C4-2B (cell line): ENCODE data around the gene ZNF71.

Source experiments
- H3K27ac ChIP-seq: fragments of 450-650 bp; 2 replicates; pipeline ENCODE4 v1.5.1; 2017
- ZFX ChIP-seq: fragments of 450-650 bp; IDR thresholded peaks from 2 replicates; pipeline ENCODE4 v1.6.1; 2017
- TF ChIP-seq, protein P1 (sequence below): fragments of 450-650 bp; conservative IDR thresholded peaks from 2 replicates; pipeline ENCODE4 v1.5.1; 2017; ENCODE audit warnings: mild to moderate bottlenecking

ZNF71 gene

DNA sequence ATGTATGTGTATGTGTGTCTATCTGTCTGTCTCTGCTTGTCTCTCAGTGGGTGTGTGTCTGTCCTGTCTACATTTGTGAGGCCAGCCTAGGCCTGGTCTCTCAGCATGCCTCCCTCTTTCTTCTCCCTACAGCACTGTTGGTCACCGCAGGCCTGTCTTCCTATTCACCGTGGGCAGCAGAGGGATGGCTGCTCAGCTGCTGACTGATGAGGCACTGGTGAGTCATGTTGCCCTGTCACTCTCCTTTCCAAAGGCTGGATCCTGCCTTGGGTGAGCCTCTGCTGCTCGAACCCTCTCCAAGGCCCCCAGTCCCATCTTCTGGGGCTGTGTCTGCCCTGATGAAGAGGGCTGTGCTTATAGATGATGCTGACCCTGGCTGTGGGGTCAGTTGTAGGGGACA, 6.3 kb downstream of the ZNF71 start:
- H3K27ac ChIP-seq = no peak overlapping the region
- TF ChIP-seq, protein P1, sequence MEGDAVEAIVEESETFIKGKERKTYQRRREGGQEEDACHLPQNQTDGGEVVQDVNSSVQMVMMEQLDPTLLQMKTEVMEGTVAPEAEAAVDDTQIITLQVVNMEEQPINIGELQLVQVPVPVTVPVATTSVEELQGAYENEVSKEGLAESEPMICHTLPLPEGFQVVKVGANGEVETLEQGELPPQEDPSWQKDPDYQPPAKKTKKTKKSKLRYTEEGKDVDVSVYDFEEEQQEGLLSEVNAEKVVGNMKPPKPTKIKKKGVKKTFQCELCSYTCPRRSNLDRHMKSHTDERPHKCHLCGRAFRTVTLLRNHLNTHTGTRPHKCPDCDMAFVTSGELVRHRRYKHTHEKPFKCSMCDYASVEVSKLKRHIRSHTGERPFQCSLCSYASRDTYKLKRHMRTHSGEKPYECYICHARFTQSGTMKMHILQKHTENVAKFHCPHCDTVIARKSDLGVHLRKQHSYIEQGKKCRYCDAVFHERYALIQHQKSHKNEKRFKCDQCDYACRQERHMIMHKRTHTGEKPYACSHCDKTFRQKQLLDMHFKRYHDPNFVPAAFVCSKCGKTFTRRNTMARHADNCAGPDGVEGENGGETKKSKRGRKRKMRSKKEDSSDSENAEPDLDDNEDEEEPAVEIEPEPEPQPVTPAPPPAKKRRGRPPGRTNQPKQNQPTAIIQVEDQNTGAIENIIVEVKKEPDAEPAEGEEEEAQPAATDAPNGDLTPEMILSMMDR = no peak
- no peak for TF ChIP-seq ZFX

DNA sequence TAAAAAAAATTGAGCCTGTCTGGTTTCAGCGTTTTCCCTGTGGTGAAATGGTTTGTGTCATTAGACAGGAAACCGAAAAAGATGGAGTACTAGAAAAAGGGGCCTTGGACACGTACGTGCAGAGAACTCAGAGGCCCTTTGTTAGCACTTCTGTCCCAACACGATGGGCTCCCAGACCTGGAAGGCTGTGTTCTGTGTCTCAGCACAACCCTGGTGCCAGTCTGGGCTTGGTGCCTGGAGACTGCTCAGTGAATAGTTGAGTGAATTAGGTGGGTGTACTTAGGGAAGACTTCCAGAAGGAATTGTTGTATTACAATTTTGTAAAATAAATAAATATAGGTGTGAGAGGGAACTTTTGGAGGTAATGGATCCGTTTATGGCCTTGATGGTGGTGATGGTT, 8.7 kb downstream of the ZNF71 start:
- TF ChIP-seq ZFX = no peak
- TF ChIP-seq, protein P1 = no peak
- H3K27ac ChIP-seq = no peak overlapping the region

DNA sequence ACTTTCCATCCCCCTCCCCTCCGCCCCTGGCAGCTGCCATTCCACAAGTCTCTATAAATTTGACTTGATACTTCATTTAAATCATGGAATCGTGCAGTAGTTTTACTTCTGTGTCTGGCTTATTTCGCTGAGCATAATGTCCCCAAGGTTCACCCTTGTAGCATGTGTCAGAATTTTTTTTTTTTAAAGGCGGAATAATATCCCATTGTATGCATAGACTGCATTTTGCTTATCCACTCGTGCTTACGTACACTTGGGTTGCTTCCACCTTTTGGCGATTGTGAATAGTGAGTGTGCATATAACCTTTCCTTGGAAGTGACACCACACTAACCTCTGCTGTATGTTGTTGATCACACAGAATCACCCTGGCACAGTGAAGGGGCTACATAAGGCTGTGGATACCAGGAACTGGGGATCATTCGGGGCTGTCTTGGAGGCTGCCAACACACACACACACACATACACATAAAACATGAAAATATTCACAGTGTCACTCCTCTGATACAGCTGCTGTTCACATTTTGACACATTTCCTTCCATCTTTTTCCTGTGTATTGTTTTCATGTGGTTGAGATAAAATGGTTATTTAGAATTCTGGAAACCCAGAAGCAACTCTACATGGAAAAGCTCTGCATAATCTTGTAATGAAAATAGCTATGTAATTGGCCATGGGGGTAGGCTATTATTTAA, 13.3 kb downstream of the ZNF71 start:
- no peak overlapping the region for H3K27ac ChIP-seq
- TF ChIP-seq, protein P1 = no peak
- TF ChIP-seq ZFX = no peak

DNA sequence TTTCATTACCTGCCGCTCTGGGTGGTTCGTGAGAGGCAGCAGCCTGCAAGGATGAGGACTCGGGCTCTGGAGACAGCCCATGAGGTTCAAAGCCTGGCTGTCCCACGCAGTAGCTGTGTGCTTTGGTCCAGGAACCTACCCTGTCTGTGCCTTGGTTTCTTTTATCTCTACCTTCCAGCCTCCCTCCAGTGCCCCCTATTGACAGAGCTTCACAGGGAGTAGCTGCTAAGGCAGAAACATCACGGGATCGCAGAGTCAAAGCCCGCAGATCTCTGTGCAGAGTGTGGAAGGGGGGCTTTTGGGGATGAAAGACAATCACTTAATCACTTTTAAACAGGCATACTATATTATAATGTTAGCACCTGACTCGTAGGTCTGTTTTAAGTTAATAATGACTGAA, 16.2 kb downstream of the ZNF71 start:
- TF ChIP-seq, protein P1 = no peak
- no peak for TF ChIP-seq ZFX
- no peak overlapping the region for H3K27ac ChIP-seq

DNA sequence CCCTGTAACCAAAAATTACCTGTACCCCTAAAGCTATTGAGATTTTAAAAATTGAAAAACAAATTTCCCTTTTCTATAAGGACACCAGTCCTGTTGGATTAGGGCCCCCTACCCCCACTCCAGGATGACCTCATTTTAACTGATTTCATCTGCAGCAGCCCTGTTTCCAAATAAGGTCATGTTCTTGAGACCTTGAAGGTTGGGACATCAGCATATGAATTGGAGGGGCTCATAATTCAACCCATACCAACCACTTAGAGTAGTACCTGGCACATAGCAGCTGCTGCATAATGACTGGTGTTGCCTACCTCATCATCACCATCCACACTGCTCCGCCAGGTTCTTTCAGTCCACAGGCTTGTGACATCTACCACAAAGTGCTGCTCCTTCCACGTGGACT, 17.6 kb downstream of the ZNF71 start:
- no peak overlapping the region for H3K27ac ChIP-seq
- TF ChIP-seq, protein P1 = no peak
- no peak for TF ChIP-seq ZFX

DNA sequence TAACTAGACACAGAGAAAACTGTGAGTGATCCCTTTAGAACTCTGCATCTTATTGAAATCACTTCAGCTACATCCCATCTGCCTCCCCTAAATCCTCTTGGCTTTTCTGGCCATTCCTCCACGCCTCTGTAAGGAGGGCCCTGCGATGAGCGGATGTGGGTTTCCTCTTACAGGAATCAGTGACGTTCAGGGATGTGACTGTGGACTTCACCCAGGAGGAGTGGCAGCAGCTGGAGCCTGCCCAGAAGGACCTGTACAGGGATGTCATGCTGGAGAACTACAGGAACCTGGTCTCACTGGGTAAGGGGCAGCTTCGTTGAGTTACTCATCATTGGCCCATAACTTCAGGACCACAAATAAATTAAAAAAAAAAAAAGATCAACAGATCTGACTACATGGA, 18.5 kb downstream of the ZNF71 start:
- H3K27ac ChIP-seq = no peak overlapping the region
- TF ChIP-seq, protein P1 = no peak
- no peak for TF ChIP-seq ZFX

DNA sequence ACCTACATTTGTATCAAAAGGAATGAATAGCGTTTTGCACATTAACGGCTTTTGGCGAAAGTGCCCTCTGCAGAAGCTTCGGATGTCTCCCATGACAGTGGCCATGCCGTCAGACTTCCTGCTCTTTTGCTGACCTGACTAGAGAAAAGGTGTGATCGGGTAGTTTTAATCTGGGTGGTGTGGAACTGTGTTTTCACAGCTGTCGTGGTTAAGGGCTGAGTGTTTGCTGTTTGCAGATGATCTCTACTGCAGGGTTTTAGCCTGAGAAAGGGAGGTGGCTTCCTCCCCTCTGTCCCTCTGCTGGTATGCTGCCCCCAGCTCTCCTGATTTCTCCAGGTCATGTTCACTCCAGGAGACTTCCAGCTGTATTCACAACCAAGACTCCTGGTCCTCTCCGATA, 22.4 kb downstream of the ZNF71 start:
- TF ChIP-seq, protein P1 = no peak
- TF ChIP-seq ZFX = no peak
- no peak overlapping the region for H3K27ac ChIP-seq
